Peyer's patch (tissue), 4 donors: ENCODE results near the gene PIF1. TPM values are rescaled to one million over a fixed set of nuclear protein-coding genes. Genes with fewer than 3 reads are reported as not detected.

Experiments used
- DNase-seq, 3 donors: peaks; one replicate each; pipeline ENCODE4 v3.0.0-alpha.2; 2017 to 2019
- H3K27ac ChIP-seq, 4 donors: fragments of 200-600 bp; sonication (generic); one replicate each; pipeline ENCODE4 v1.5.1; 2016 to 2019
- H3K27me3 ChIP-seq, 2 donors: fragments of 200-600 bp; sonication (generic); one replicate each; pipeline ENCODE4 v1.5.1; 2019
- H3K36me3 ChIP-seq, 3 donors: fragments of 200-600 bp; sonication (generic); one replicate each; pipeline ENCODE4 v1.5.1; 2016 to 2019
- H3K4me1 ChIP-seq, 4 donors: fragments of 200-600 bp; sonication (generic); one replicate each; pipeline ENCODE4 v1.5.1; 2016 to 2019
- H3K4me3 ChIP-seq, 4 donors: fragments of 200-600 bp; sonication (generic); 1 replicate in 3 of 4; 2 replicates in 1 of 4; pipeline ENCODE4 v1.5.1; 2016 to 2019; ENCODE audit warnings: mild to moderate bottlenecking in 1 of 4
- H3K9me3 ChIP-seq, 4 donors: fragments of 200-600 bp; sonication (generic); one replicate each; pipeline ENCODE4 v1.5.1; 2016 to 2019; ENCODE audit warnings: mild to moderate bottlenecking in 1 of 4
- CTCF ChIP-seq, 6 experiments: fragments of 450-650 bp in 4 of 6; fragments of 200-600 bp in 2 of 6; sonication (generic) in 1 of 6; IDR thresholded peaks; one replicate each; pipeline ENCODE4 v1.5.1; 2017 to 2019; ENCODE audit warnings: antibody characterized with exemption in 6 of 6, mild to moderate bottlenecking in 3 of 6, moderate library complexity in 1 of 6
- POLR2A ChIP-seq, 2 donors: fragments of 450-650 bp; IDR thresholded peaks; one replicate each; pipeline ENCODE4 v1.5.1; 2017; ENCODE audit warnings: antibody characterized with exemption in 2 of 2, mild to moderate bottlenecking in 2 of 2, moderate library complexity in 2 of 2
- total RNA-seq, 4 donors: library from RNA; depleted of rRNA; stranded (reverse); fragments of >200 nt; gene quantifications; one replicate each; pipeline ENCODE4 v1.1.0, GENCODE V29; 2016

The PIF1 gene
- total RNA-seq, 4 donors from 2014 or later = 3.5 to 8.5 (median 6.9) TPM

GRCh38 chr15:64858021-64858575, 32.7 kb upstream of the PIF1 start:
- no peak for DNase-seq
- H3K9me3 ChIP-seq = no peaks in the 10 kb centered on the region
- no peaks in the 10 kb centered on the region for H3K27me3 ChIP-seq
- H3K4me1 ChIP-seq = peaks cover 0 to 51% (median 17%) of the 10 kb centered on the region in 4 donors
- TF ChIP-seq CTCF (IDR thresholded peaks at IDR 0.05) (no peak), POLR2A (IDR thresholded peaks at IDR 0.05) (no peak)
- peaks cover 0 to 25% (median 0%) of the 10 kb centered on the region in 3 donors for H3K36me3 ChIP-seq
- H3K27ac ChIP-seq = peak overlapping the region; percentile 30 to 58 (median 42)
- no peak overlapping the region for H3K4me3 ChIP-seq

DNA sequence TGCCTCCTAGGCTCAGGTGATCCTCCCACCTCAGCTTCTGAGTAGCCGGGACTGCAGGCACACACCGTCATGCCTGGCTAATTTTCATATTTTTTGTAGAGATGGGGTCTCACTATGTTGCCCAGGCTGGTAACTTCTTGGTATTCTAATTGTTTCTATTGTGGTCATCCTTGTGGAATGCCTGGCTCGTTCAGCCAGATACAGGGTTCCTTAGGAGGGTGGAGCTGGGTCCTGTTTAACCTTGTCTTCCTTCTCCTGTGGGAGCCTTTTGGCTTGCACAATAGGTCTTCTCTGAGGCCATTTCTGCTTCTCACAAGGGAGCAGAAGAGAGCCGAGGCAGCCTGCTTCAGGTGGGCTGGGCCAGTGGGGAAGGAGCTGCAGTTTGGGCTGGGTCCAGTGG, 32.0 kb upstream of the PIF1 start:
- H3K4me1 ChIP-seq = peaks cover 0 to 51% (median 17%) of the 10 kb centered on the region in 4 donors
- no peak overlapping the region for H3K4me3 ChIP-seq
- no peak for TF ChIP-seq CTCF (IDR thresholded peaks at IDR 0.05)
- TF ChIP-seq POLR2A (IDR thresholded peaks at IDR 0.05) = no peak
- peak overlapping the region; percentile 30 to 65 (median 53) for H3K27ac ChIP-seq
- H3K27me3 ChIP-seq = no peaks in the 10 kb centered on the region
- DNase-seq = no peak
- H3K9me3 ChIP-seq = no peaks in the 10 kb centered on the region
- H3K36me3 ChIP-seq = peaks cover 0 to 25% (median 0%) of the 10 kb centered on the region in 3 donors

DNA sequence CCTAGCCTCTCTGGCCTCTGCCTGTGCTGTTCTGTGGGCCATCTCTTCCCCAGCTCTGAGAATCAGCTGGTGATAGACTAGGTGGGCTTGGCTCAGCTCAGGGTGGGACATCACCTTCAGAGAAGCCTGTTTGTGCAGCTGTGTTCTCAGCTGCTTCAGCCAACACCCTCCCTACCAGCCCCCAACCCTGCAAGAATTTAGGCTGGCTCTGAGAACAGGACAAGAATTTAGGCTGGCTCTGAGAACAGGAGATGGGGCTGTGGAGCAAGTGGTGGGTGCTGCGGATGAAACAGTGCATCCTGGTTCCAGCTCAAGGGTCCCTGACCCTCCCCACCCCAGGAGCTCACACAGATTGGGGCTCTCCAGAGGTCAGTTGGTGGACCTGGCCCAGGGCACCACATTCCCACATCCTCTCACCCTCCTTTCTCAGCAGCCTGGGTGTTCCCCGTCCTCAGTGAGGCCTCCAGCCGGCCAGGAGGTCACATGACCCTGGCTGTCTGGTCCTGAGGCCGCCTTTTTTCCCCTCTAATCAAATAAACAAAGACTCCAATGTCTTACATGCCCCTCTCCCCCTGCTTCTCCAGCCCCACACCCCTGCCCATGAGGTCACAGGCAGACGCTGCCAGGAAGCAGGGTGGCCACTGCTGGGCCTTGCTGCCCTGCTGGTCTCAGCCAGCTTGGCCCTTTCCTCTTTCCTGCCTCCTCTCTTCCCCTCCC, 31.1 kb upstream of the PIF1 start:
- Histone ChIP-seq H3K9me3 (no peaks in the 10 kb centered on the region), H3K27ac (peak overlapping the region; percentile 30 to 65 (median 53)), H3K4me3 (no peak overlapping the region), H3K4me1 (peaks cover 0 to 57% (median 17%) of the 10 kb centered on the region in 4 donors), H3K36me3 (peaks cover 0 to 25% (median 0%) of the 10 kb centered on the region in 3 donors), H3K27me3 (no peaks in the 10 kb centered on the region)
- DNase-seq = no peak
- TF ChIP-seq POLR2A (IDR thresholded peaks at IDR 0.05) (no peak), CTCF (IDR thresholded peaks at IDR 0.05) (no peak)

DNA sequence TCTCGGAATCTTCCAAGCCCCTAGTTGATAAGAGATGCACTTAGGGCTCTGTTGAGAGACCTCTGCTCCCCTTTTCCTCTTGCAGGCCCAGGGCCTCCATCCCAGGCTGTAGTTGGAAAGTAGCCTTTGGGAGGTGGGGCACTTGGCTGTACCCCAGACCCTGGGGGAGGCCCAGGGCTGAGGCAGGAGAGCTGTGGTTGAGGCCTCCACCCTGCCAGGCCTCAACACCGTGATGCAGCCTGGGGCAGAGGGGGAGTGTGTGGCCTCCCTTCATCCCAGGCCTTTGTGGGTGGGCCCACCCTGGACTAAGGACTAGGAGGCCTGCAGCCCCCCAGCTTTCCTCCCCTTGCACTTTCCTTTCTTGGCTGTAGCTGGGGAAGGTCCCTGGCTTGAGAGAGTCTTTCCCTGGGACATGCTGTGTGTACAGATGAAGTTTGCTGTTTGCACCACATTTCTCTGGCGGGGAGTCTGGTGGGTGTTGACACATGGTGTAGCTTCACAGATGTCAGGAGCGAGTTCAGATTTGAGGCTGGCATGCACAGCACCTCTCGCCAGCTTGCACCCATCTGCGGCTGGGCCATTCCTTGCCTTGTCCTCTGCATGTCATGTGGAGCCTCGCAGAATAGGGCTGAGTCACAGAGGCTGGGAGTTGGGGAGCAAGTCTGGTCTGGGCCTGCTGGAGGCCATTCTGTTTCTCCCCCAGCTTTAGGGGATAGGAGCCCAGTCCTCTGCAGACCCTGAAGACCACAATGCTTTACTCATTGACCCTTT, 29.9 kb upstream of the PIF1 start:
- DNase-seq = no peak
- H3K27ac ChIP-seq = peak overlapping the region in 3 of 4 donors; percentile 48 to 65 (median 58)
- peaks cover 0 to 68% (median 17%) of the 10 kb centered on the region in 4 donors for H3K4me1 ChIP-seq
- H3K9me3 ChIP-seq = no peaks in the 10 kb centered on the region
- H3K4me3 ChIP-seq = no peak overlapping the region
- TF ChIP-seq CTCF (IDR thresholded peaks at IDR 0.05) (no peak), POLR2A (IDR thresholded peaks at IDR 0.05) (no peak)
- peaks cover 0 to 16% (median 0%) of the 10 kb centered on the region in 3 donors for H3K36me3 ChIP-seq
- no peaks in the 10 kb centered on the region for H3K27me3 ChIP-seq

DNA sequence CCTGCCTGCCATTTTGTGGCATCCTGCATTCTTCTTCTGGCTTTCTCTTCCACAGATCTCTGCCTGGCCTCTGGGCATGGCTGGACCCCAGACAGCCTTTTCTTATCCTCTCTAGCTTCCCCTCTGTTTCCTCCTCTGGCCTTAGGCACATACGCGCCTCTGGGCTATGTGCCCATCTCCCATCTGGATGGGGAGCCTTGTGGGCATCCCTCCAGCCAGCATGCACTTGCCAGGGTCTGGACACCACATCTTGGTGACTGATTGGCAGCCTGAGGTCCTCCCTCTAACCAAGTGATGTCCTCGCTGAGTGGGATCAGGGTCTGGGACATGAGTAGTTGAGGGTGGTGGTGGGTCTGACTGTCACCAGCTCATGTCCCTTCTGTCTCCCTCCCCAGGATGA, 29.1 kb upstream of the PIF1 start:
- Histone ChIP-seq H3K4me1 (peaks cover 0 to 68% (median 17%) of the 10 kb centered on the region in 4 donors), H3K36me3 (peaks cover 0 to 19% (median 0%) of the 10 kb centered on the region in 3 donors), H3K27me3 (no peaks in the 10 kb centered on the region), H3K4me3 (no peak overlapping the region), H3K27ac (peak overlapping the region in 3 of 4 donors; percentile 13 to 48 (median 44)), H3K9me3 (no peaks in the 10 kb centered on the region)
- TF ChIP-seq CTCF (IDR thresholded peaks at IDR 0.05) (no peak), POLR2A (IDR thresholded peaks at IDR 0.05) (no peak)
- no peak for DNase-seq
